GM12872 (cell line): Measurements from ENCODE around the gene SDR42E1.

Experiments used
- TF ChIP-seq, protein P1 (sequence below): IDR thresholded peaks from 3 replicates; pipeline ENCODE4 v1.5.1; 2011; ENCODE audit warnings: low read depth, mild to moderate bottlenecking, low read length, moderate library complexity; ENCODE audit not compliant: insufficient read depth

SDR42E1 gene

DNA sequence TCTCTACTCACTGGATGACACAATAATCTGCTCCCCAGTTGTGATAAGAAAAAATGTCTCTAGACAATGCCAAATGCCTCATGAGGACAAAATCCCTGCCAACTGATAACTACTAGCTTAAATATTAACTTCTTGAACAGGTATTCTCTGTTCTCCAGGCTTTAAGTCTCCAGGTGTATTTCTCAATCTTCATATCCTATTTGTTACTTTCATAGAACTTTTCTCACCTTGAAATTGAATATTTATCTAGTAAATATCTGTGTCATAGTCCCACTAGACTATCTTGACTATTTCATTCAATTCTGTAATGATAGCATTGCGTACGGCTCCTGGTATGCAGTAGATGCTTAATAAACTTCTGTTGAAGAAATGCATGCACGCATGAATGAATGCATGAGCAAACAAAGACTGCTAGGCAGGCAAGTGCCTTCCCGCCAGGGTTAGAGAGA lies 39.7 kb upstream of the SDR42E1 start:
- TF ChIP-seq, protein P1, sequence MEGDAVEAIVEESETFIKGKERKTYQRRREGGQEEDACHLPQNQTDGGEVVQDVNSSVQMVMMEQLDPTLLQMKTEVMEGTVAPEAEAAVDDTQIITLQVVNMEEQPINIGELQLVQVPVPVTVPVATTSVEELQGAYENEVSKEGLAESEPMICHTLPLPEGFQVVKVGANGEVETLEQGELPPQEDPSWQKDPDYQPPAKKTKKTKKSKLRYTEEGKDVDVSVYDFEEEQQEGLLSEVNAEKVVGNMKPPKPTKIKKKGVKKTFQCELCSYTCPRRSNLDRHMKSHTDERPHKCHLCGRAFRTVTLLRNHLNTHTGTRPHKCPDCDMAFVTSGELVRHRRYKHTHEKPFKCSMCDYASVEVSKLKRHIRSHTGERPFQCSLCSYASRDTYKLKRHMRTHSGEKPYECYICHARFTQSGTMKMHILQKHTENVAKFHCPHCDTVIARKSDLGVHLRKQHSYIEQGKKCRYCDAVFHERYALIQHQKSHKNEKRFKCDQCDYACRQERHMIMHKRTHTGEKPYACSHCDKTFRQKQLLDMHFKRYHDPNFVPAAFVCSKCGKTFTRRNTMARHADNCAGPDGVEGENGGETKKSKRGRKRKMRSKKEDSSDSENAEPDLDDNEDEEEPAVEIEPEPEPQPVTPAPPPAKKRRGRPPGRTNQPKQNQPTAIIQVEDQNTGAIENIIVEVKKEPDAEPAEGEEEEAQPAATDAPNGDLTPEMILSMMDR = no peak

DNA sequence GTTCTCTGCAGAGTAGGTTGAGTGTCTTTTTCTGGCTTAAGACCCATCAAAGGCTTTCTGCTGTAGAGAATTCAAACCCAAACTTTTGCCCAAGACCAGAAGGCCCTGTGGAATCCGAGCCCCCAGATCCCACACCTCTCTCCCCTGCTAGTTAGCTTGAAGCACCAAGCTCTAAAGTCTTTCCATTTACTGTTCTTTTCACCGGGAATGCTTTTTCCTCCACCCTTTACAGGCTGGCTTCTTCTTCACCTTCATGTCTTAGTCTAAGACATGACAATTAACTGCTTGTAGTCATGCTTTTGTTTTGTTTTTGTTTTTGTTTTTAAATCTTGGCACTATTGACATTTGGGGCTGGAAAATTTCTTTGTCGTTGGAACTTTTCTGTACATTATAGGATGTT lies 39.2 kb upstream of the SDR42E1 start:
- TF ChIP-seq, protein P1 = no peak

DNA sequence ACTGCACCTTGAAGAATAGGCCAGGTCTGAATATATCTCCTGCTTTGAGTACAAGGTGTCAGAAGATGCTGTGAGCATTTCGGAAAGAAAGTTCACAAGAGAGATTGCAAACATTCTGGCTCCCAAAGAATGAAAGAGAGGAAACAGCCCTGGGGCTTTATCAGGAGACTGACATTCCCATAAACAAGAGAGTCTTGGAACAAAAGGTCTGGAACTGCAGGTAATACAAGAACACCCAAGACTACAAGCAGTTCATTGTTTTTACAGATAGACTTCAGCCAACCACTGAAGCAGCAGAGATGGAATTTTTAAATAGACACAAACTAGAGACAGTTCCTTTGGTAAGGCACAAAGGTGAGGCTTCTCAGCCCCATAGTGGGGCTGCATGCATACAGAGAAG lies 38.2 kb upstream of the SDR42E1 start:
- TF ChIP-seq, protein P1 = no peak

DNA sequence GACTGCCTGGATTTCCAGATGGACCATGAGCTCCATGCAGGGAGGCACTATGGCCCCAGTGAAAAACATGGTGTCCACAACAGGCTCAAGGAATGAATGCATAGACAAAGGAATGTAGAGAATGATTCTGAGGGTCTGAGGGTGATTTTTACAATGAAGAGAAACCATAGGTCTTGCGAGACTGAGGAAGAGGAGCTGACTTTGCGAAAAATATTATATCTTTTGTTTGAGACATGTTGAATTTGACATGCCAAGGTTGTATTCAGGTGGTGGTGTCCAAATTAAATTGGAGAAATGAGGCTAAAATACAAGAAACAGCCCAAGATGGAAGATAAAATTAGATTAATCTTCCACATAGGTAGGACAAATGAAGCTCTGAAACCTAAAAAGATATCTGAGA lies 36.5 kb upstream of the SDR42E1 start:
- TF ChIP-seq, protein P1 = no peak

DNA sequence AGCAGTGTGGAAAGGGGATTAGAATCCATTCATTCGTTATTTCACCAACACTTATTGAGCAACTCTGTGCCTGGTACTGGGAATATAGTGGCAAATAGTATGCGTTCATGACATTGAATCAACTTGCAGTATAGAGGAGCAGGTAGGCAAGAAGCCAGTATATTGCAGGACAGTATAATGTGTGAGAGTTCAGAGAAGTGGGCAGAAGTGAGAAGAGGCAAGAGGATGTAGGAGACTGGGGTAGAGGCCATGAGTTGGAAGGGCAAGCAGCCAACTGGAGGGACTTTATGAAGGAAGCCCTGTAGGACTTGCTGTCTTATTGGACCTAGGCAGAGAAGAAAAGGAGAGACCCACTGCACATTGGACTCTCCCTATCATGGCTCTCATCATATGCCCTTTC lies 36.1 kb upstream of the SDR42E1 start:
- TF ChIP-seq, protein P1 = no peak

DNA sequence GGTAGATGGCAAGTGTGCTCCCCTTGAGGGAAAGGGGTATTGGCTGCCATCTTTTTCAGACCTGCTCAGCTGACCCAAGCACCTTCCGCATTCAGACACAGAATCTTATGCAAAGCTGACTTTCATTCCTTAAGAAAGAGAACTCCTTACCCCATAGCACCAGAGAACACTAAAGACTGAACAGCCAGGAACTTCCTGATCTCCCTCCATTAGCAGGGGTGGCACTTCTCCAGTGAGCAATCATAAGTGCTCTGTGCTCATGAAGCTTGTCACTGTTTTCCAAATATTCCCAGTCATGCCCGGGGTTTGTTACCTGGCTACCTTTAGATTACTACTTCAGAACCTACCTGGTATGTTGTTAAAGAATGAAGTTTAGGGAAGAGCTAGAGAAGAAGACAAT lies 35.7 kb upstream of the SDR42E1 start:
- TF ChIP-seq, protein P1 = no peak

DNA sequence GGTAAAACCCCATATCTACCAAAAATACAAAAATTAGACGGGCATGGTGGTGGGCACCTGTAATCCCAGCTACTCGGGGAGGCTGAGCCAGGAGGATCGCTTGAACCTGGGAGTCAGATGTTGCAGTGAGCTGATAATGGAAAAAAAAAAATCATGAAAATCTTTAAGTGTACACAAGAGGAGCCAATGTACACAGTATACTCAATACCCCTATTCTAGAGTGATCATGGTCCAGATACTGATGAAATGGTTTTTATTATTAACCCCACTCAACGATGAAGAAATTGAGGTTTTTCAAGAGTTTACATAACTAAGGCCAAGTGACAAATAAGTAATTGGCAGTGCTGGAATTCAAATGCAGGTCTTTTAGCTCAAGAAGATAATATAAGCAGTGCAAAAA lies 35.3 kb upstream of the SDR42E1 start:
- TF ChIP-seq, protein P1 = no peak

DNA sequence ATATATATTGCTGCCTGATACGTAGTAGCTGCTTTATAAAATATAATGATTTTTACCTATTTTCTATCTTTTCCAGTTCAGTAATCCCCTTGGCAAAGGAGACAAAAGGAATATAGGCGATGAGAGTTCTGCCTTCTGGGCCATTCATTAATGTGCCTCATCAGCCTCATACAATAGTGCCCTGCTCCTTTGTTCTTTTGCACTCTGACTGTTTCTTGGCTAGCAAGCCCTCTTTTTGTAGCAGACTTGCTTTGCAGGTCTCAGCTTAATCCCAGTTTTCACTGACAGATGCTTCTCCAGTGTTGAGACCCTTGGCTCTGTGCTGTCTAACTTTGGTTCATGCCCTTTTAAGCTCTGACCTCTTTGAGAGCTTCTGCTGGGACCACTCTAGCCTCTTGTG lies 34.2 kb upstream of the SDR42E1 start:
- TF ChIP-seq, protein P1 = no peak
